CD1c-positive myeloid dendritic cell (primary cell): ENCODE data around the gene CSF1R.

Source experiments
- DNase-seq: peaks from one replicate; pipeline ENCODE4 v3.0.0-alpha.2; 2016; ENCODE audit errors: extremely low spot score

The CSF1R gene

DNA sequence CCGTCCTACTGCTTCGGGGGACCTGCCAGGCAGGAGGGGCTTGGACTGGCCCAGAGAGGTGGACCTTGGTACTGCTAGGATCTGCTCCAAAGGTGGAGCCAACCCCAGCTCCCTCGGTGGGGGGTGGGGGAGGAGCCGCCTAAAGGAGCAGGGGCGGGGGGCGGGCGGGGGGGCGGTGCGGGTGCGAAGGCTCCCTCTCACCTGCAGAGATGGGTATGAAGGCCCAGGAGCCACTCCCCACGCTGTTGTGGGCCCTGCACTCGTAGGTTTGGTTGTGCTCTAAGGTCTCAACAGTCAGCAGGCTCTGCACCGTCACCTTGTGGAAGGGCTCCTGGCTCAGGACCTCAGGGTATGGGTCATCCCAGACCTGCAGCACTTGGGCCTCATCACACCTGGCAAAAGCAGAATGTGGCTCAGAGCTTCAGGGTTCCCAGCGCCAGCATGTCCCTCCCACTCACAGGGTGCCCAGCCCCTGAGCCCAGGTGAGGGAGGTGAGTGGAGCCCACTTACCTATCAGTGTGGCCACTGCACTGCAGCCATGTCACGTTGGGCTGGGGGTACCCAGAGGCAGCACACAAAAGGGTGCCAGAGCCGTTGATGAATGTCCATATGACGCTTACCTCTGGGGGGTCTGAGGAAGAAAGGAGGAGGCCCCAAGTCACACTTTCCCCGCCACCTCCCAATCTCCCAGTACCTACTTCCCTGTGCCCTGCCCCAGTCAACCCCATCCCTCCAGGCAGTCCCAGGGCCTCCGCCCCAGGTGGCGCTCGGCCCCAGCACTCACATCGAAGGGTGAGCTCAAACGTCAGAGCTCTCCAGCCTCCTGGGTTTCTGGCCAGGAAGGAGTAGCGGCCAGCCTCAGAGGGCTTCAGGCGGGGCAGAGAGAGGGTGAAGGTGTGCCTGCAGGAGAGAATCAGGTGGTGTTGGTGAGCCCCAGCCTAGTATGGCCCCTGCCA lies 16.4 kb downstream of the CSF1R start:
- DNase-seq, result no peak

DNA sequence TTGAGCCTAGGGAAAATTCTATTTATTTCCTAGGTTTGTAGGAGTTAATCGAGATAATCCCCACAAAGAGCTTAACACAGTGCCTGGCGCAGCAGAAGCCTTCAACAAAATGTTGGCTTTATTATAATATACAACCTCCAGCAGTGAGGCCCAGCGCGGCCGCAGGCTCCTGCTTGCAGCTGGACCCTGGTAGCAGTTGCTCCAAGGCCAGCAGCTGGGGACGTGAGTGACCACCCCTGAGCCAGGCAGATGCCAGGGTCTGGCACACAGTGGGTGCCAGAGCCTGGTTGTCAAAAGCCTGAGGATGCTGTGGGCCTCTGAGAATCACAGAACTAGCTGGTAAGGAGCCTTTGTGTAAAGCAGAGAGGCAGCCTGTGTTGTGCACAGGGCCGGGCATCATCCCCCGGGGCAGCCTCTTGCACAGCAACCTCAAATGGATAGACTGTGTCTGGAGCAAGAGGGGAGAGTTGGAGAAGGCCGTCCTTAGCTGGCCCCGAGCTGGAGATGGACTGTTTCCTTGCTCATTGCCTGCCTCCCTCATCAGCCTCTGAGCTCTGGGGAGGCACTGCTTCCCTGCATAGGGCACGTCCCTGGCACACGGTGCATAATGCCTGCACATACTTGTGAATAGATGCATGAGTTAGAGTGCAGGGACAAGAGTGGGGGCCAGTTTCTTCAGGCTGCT lies 17.3 kb downstream of the CSF1R start:
- DNase-seq, result no peak

DNA sequence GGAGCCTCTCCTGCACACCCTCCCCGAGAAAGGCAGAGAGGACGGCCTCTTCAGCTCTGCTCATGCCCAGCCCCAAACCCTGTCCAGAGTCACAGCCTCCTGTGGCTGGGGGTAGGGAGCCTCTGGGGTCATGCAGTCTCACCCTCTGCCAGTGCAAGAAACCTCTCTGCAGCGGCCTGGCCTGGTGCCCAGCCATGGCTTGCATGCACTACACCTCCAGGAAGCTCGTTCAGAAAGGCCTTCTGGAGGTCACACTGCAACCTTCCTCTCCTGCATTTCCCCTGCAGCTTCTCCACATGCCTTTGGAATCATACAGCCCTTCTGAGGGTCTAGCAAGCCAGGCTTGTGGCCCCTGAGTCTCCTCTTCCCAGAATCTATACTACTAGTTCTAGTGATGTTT lies 17.9 kb downstream of the CSF1R start:
- no peak for DNase-seq

GRCh38 chr5:150068071-150068470 lies 18.3 kb downstream of the CSF1R start:
- DNase-seq, result no peak

- DNase-seq, result no peak
These were observed 18.9 kb downstream of the CSF1R start for GRCh38 chr5:150067405-150067960.

DNA sequence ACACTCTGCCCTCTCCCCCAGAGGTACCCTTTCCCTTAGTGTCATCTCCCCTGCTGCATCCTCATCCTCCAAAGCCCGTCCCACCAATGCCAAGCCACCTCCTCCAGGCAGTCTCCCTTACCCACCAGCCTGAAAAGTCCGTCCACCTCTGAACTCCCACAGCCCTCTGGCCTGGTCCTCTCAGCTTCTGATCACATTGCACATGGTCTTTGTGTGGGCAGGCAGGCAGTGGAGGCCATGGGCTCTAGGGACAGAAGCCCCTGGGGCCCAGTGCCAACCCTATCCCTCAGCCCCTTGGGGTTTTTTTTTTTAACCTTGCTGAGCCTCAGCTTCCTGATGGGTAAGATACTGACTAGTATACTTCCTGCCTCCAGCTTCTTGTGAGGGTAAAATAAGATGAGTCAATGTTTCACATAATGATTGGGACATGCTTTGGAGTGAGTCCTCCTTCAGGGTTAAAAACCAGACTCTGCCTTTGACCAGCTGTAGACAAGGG lies 19.4 kb downstream of the CSF1R start:
- peak; percentile 68 for DNase-seq

DNA sequence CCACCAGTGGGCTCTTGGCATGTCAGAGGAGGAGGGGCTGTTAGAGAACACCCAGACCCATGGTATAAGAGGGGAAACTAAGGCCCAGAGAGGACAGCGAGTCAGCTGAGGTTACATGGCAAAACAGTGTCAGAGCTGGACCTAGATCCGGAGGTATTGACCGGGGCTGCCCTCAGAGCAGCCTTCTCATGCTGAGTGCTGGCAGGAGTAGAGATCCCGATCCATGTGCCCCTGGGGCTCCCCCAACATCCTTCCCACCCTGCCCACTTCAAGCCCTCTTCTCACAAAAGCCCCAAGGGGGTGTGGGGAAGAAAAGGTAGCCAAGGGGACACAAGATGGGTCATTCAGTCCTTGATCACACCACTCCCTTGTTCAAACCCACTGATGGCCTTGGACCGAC lies 19.9 kb downstream of the CSF1R start:
- DNase-seq, result no peak

DNA sequence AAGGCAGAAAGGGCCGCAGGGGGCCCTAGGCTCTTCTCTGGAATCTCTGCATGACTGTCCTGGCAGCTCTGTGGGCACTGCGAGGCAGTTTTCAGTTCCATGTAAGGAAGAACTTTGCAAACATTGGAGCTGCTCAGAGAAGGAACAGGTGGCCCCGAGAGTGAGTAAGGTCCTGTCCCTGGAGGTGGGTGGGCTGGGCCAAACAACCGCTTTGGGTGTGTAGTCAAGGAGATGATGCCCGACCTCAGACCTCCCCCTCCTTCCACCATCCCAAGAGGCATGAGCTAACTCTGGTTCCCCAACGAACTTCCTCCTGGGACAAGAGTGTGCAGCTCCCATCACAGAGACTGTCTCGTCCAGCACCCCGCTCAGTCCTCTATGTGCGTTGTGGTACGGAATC lies 20.5 kb downstream of the CSF1R start:
- DNase-seq, result peak; percentile 96

DNA sequence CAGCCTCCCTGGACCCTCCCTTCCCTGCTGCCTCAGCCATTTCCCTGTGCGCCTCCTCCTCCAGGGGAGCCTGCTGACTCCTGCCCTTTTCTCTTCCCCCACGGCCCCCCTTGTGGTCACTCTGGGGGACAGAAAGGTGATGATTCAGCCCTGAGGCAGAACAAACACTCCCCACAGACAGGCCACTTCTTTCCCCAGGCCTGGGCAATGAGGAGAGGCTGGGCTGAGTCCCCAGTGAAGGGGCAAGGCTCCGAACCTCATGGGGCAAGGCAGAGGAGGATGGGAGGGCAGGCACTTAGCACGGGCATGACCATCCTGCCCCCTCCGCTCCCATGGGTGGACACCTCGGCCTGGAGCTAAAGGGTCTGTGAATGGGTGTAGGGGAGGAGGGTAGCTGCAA lies 21.0 kb downstream of the CSF1R start:
- DNase-seq, result peak; percentile 73

- DNase-seq, result no peak
These were observed 21.6 kb downstream of the CSF1R start for GRCh38 chr5:150064681-150065220.

DNA sequence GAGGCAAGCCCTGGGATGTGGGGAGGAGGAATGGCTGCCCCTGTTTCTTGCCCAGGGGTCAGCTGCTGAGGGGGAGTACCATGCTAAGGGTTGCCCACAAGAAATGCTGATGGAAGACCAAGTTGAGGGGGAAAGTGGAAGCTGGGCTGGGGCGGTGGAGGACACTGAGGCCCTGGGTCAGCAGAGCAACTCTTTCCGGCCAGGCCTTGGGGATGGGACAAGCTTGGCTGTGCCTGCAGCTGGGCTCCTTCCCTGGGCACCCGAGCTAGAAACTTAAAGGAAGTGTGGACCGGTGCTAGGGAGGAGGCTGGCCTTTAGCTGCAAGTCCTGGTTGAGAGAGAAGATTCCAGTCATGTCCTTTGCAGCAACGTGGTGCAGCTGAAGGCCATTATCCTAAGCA lies 22.7 kb downstream of the CSF1R start:
- no peak for DNase-seq

DNA sequence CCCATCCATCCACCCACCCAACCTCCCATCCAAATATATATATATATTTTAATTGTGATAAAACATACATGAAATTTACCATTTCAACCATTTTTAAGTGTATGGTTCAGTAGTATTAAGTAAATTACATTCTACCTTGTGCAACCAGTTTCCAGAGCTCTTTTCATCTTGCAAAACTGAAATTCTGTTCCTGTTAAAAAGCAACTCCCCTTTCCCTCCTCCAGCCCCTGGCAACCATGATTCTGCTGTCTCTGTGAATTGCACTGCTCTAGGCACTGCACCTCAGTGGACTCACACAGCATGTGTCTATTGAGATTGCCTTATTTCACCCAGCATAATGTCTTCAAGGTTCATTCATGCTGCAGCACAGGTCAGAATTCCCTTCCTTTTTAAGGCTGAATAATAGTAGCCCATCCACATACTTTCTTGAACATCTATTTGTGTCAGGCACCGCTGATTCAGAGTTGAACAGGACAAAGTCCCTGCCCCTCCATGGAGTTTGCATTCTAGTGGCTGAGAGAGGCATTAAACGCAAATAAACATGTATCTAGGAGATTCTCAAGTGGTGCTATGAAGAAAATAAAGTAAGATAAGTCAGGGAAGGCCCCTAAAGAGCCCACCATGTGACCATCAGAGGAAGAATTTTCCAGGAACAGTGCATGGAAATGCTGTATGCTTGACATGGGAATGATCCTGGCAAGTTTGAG lies 24.0 kb downstream of the CSF1R start:
- DNase-seq, result peak; percentile 50

- peak; percentile 63 for DNase-seq
These were observed 24.8 kb downstream of the CSF1R start for GRCh38 chr5:150061538-150061995.

GRCh38 chr5:150060471-150060870 lies 25.9 kb downstream of the CSF1R start:
- DNase-seq, result no peak

DNA sequence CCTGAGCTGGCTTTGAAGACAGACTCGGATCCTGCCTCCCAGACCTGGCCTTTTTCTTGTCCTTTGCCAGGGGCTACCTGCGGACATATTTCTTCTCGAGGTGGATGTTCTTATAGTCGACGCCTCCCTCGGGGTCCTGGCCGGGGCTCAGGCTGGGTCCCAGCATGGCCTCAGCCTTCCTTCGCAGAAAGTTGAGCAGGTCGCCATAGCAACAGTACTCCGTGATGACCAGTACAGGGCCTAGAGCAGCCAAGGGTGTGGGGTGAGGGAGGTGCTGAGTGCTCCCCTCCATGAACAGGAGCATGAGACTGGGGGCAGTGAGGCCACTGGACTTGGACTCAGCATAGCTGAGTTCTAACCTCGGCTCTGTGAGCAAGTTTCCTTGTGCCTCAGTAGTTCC lies 26.7 kb downstream of the CSF1R start:
- no peak for DNase-seq

GRCh38 chr5:150058480-150059126 lies 27.8 kb downstream of the CSF1R start:
- peak; percentile 92 for DNase-seq

DNA sequence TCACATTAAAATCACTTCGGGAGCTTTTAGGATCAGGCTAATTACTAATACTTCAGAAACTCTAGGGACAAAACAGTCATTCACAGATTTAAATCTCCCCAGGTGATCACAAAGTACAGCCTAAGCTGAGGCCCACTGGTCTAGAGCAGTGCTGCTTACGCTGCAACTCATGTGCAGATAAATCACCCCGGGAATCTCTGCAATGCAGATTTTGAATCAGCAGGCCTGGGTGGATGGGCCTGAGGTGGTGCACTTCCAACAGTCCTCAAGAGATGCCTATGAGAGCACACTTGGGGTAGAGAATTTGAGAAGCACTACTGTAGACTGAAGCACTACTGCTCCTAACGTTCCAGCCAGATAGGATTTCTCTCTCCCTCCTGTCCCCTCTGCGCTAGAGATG lies 28.4 kb downstream of the CSF1R start:
- DNase-seq, result no peak

- DNase-seq, result no peak
These were observed 28.8 kb downstream of the CSF1R start for GRCh38 chr5:150057511-150057910.

DNA sequence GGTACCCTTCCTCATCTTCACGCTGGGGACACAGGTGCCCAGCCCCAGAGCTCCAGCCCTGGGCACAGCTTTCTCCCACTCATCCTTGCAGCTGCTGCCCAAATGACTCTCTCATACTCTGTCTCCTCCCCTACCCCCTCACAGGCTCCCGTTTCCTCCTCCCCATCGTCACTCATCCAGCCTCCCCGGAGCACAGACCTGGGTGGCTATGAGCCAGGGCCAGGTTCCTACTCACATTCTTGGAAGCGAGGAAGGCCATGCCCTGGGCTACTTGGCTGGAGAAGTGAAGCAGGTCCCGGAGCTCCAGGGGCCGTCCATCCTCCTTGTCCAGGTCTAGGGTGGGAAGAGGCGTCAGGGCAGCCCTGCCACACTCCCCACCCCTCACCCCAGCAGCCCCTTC lies 29.3 kb downstream of the CSF1R start:
- no peak for DNase-seq

DNA sequence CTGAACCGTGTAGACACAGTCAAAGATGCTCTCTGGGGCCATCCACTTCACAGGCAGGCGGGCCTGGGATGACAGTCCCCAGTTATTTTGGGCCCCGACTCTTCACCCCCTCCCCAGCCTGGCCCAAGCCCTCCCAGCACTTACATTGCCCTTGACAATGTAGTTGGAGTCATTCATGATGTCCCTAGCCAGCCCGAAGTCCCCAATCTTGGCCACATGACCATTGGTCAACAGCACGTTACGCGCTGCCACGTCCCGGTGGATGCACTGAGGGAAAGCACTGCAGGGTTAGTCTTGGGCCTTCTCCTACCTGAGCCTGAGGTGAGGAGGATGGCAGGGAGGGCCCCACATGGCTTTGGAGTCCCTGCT lies 30.3 kb downstream of the CSF1R start:
- DNase-seq, result no peak
